HEK293T (cell line): ENCODE results near the gene BCAP31.

Source experiments
- BHLHE40 ChIP-seq: fragments of 450-650 bp; IDR thresholded peaks from 2 replicates; pipeline ENCODE4 v1.6.1; 2016; ENCODE audit warnings: mild to moderate bottlenecking, moderate library complexity, borderline replicate concordance
- PKNOX1 ChIP-seq: fragments of 450-650 bp; IDR thresholded peaks from 2 replicates; pipeline ENCODE4 v1.6.1; 2016

- TF ChIP-seq PKNOX1 (no peak), BHLHE40 (no peak)
Measured at GRCh38 chrX:153767674-153768055, 43.5 kb upstream of the BCAP31 start.
